Esophagus muscularis mucosa (tissue), 3 donors: Measurements from ENCODE around the gene UPP2.

Experiments
- EP300 ChIP-seq: sonication (generic); formaldehyde crosslinking; IDR thresholded peaks from one replicate; pipeline ENCODE4 v1.6.1; 2017; ENCODE audit warnings: antibody characterized with exemption
- POLR2A ChIP-seq: fragments of 450-650 bp; IDR thresholded peaks from one replicate; pipeline ENCODE4 v1.6.1; 2017; ENCODE audit warnings: antibody characterized with exemption, moderate library complexity, mild to moderate bottlenecking, low read depth
- POLR2AphosphoS5 ChIP-seq, 2 donors: sonication (generic); formaldehyde crosslinking; IDR thresholded peaks; one replicate each; pipeline ENCODE4 v1.6.1; 2017; ENCODE audit warnings: antibody characterized with exemption in 2 of 2

- TF ChIP-seq POLR2A, result no peak
- TF ChIP-seq POLR2AphosphoS5 (IDR thresholded peaks at IDR 0.05), result no peak
- no peak for TF ChIP-seq EP300
These were observed 33.0 kb downstream of the UPP2 start for GRCh38 chr2:158134655-158135054.
